Keratinocyte (primary cell): ENCODE results near the gene CCN5.

ENCODE experiments used
- CTCF ChIP-seq, 3 experiments: IDR thresholded peaks in 1 of 3; conservative IDR thresholded peaks in 1 of 3; optimal IDR thresholded peaks in 1 of 3; 2 replicates in 2 of 3; 3 replicates in 1 of 3; pipeline versions ENCODE3 to v1.5.1; 2011; ENCODE audit warnings: low read length in 3 of 3, mild to moderate bottlenecking in 3 of 3, moderate library complexity in 2 of 3, control low read depth in 1 of 3, inconsistent platforms in 1 of 3; ENCODE audit not compliant: insufficient read depth in 2 of 3; ENCODE audit errors: extremely low read depth in 1 of 3
- EZH2 ChIP-seq: IDR thresholded peaks from one replicate; pipeline ENCODE4 v1.6.1; 2012; ENCODE audit warnings: inconsistent platforms, mild to moderate bottlenecking, low read length, moderate library complexity

- TF ChIP-seq EZH2 (no peak), CTCF (optimal IDR thresholded peaks at IDR 0.05 in 1 of 3, IDR thresholded peaks at IDR 0.05 in 1 of 3, conservative IDR thresholded peaks at IDR 0.05 in 1 of 3; ENCODE audit: extremely low read depth in 1 of 3, insufficient read depth in 2 of 3, low read length in 3 of 3) (no peak)
Observed at GRCh38 chr20:44703183-44703925, 11.8 kb upstream of the CCN5 start.
